ENCODE results near the gene TBC1D20. TPM values are rescaled to one million over a fixed set of nuclear protein-coding genes. Genes with fewer than 3 reads are reported as not detected.

The TBC1D20 gene
- total RNA-seq, 4 donors from 2014 or later, result 34.9 to 47.7 (median 41.7) TPM

GRCh38 chr20:496126-496696, 33.9 kb upstream of the TBC1D20 start:
- Histone ChIP-seq H3K4me3 (no peak overlapping the region), H3K9me3 (no peaks in the 10 kb centered on the region), H3K27ac (replicated peaks in 1 of 4) (no peak overlapping the region), H3K36me3 (peaks cover 42 to 100% (median 81%) of the 10 kb centered on the region in 4 donors), H3K27me3 (no peaks in the 10 kb centered on the region), H3K4me1 (peaks cover 0 to 11% (median 2%) of the 10 kb centered on the region in 4 donors)
- no peak for TF ChIP-seq EP300 (IDR thresholded peaks at IDR 0.05)
- no peak for TF ChIP-seq POLR2AphosphoS5 (IDR thresholded peaks at IDR 0.05)
- TF ChIP-seq POLR2A (IDR thresholded peaks at IDR 0.05; ENCODE audit: low read depth), result no peak
- TF ChIP-seq CTCF (IDR thresholded peaks at IDR 0.05), result no peak
- WGBS, result 50% methylated on average over 2 of the region's 2 CpGs
- DNase-seq (ENCODE audit: extremely low spot score), result peak; percentile 74
- intact Hi-C loops (cut with DNase I), result no loop called here

GRCh38 chr20:492159-492558, 29.8 kb upstream of the TBC1D20 start:
- peaks cover 0 to 11% (median 2%) of the 10 kb centered on the region in 4 donors for H3K4me1 ChIP-seq
- no peak overlapping the region for H3K4me3 ChIP-seq
- intact Hi-C loops (cut with DNase I), result no loop called here
- DNase-seq (ENCODE audit: extremely low spot score), result no peak
- no peak for TF ChIP-seq CTCF (IDR thresholded peaks at IDR 0.05)
- TF ChIP-seq EP300 (IDR thresholded peaks at IDR 0.05), result no peak
- TF ChIP-seq POLR2AphosphoS5 (IDR thresholded peaks at IDR 0.05), result no peak
- no peak for TF ChIP-seq POLR2A (IDR thresholded peaks at IDR 0.05; ENCODE audit: low read depth)
- no peaks in the 10 kb centered on the region for H3K27me3 ChIP-seq
- no peaks in the 10 kb centered on the region for H3K9me3 ChIP-seq
- WGBS, result 94% methylated on average over 5 of the region's 5 CpGs
- no peak overlapping the region for H3K27ac ChIP-seq (replicated peaks in 1 of 4)
- peaks cover 43 to 100% (median 79%) of the 10 kb centered on the region in 4 donors for H3K36me3 ChIP-seq

GRCh38 chr20:487655-488054, 25.3 kb upstream of the TBC1D20 start:
- intact Hi-C loops (cut with DNase I), result no loop called here
- TF ChIP-seq EP300 (IDR thresholded peaks at IDR 0.05), result no peak
- no peak for TF ChIP-seq POLR2A (IDR thresholded peaks at IDR 0.05; ENCODE audit: low read depth)
- TF ChIP-seq POLR2AphosphoS5 (IDR thresholded peaks at IDR 0.05), result no peak
- TF ChIP-seq CTCF (IDR thresholded peaks at IDR 0.05), result no peak
- DNase-seq (ENCODE audit: extremely low spot score), result no peak
- peaks cover 65 to 98% (median 85%) of the 10 kb centered on the region in 4 donors for H3K36me3 ChIP-seq
- H3K27ac ChIP-seq (replicated peaks in 1 of 4), result no peak overlapping the region
- H3K4me1 ChIP-seq, result peaks cover 0 to 4% (median 0%) of the 10 kb centered on the region in 4 donors
- no peaks in the 10 kb centered on the region for H3K27me3 ChIP-seq
- 85% methylated on average over 4 of the region's 4 CpGs for WGBS
- no peak overlapping the region for H3K4me3 ChIP-seq
- H3K9me3 ChIP-seq, result no peaks in the 10 kb centered on the region

- TF ChIP-seq EP300 (IDR thresholded peaks at IDR 0.05) (no peak), CTCF (IDR thresholded peaks at IDR 0.05) (no peak), POLR2AphosphoS5 (IDR thresholded peaks at IDR 0.05) (no peak), POLR2A (IDR thresholded peaks at IDR 0.05; ENCODE audit: low read depth) (no peak)
- Histone ChIP-seq H3K9me3 (no peaks in the 10 kb centered on the region), H3K27me3 (no peaks in the 10 kb centered on the region), H3K4me1 (peaks cover 0 to 4% (median 0%) of the 10 kb centered on the region in 4 donors), H3K36me3 (peaks cover 58 to 86% (median 79%) of the 10 kb centered on the region in 4 donors), H3K4me3 (no peak overlapping the region), H3K27ac (replicated peaks in 1 of 4) (no peak overlapping the region)
- intact Hi-C loops (cut with DNase I), result no loop called here
- WGBS, result 72% methylated on average over 9 of the region's 9 CpGs
- no peak for DNase-seq (ENCODE audit: extremely low spot score)
These were observed 21.7 kb upstream of the TBC1D20 start for GRCh38 chr20:483815-484644.
